ENCODE data around the gene MICAL2.

- TF ChIP-seq CTCF (IDR thresholded peaks at IDR 0.05) (no peak), POLR2A (IDR thresholded peaks at IDR 0.05) (no peak)
Observed at GRCh38 chr11:12212821-12213185, 102.4 kb downstream of the MICAL2 start.
